ENCODE data around the gene ENO3.

ENO3 gene

DNA sequence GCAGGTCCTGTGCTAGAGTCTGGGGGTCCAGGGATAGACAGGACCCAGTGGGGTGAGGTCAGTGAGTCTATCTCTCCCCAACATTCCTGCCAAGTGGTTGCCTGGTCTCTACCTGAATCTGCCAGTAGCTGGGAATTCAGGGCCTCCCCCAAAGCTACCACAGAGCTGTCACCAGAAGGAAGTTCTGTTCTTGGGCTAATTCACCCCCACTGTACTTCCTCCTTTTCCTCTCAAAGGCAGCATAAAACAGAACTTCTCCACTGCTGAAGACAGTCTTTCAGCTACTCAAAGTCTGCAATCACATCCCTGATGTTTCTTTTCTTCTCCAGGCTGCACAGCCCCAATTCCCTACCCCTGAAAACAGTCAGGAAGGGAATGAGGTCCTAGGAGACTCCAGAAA is 27.8 kb downstream of the ENO3 start:
- no peak for DNase-seq

DNA sequence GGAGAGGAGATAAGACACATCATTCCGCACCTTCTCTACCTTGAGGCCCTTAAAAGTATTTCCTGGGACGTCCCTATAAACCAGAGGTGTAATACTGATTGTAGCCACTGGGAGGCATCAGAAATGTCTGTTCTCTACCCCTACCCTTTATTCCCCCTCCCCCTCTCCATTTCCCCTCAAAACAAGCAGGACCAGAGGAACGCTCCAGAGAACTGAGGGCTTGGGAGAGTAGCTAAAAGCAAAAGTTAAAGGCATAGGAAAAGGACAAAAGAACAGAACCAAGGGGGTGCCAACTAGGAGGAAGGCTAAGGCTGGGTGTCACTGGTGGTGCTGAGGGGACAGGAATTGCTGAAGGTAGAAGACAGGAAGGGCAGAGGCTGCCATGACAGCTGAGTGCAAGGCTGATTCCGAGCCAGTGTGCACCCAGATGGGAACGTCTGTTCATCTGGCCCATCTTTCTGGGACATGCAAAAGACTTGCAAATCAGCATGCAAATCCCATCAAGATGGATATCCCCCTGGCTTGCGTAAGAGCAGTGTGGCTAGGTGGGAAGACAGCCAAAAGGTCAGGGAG is 29.8 kb downstream of the ENO3 start:
- peak; percentile 48 for DNase-seq

DNA sequence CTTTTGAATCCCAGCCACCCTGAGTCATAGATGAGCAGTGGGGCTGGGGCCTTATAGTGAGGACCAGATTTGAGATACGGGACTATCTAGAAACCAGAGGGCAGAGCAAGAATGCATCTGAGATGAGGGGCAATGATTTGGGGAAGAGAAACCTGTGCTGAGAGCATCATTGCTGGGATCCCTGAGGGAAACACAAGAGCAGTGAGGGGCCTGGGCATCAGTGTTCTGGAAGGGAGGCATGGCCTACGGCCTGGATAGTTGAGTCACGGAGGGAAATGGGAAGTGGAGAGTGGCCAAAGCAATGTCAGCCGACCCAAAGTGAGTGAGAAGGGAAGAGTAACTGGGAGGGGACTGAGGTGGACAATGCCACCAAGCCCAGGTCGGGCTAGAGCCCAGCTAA is 31.4 kb downstream of the ENO3 start:
- no peak for DNase-seq

DNA sequence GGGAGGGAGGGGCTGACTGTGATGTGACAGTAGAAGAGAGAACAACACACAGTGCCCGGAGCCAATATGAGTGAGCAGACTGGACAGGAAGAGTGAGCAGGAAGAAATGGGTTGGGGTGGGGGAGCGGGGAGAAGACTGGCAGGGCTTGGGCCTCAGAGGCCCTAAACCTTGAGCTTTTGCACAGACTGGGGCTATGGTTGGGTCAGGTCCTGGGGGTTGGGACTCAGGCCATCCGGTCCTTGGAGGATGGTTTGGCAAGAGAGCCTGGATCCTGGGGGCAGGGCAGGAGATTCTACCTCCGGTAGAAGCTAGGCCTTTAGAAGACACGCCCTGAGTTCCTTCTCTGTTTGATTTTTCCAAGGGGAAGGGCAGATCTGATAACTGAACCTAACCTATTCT is 35.5 kb downstream of the ENO3 start:
- DNase-seq: no peak

DNA sequence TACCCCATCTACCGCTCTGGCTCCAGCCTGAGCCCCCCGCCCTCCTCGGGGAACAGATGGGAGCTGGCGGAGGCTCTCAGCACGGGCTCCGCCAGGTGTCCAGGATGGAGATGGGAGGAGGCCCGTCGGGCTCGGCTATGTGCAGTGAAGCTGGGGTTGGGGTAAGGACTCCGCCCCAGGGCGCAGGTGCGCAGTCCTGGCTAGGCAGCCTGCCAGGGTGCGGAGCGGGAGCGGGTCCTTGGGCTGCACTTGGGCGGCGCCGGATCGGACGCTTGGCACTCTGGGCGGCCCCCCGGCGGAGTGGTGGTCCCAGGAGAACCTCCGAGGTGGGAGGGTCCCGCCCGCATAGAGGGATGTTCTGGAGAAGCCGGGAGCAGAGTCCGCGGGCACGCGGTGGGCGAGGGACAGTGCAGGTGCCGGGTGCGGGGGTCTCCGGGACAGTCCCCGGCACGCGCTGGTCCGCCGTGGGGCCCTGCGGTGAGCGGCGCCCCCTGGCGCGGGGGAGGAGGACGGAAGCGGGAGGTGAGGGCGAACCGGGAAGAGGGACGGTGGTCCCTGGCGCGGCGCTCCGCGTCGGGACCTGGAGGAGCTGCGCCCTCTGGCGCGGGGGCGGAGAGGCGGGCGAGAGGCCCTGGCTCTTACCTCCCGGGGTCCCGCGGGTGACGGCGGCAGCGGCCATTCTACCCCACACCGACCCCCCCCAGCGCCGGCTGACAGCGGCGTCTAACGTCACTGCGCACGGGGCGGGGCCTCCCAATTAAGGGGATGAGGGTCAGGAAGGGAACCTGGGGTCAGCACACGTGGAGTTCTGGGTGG is 36.2 kb downstream of the ENO3 start, which contains the start of gene CAMTA2:
TSS of gene CAMTA2 (minus strand) at position 725 of the 816 bp plus-strand sequence. CDS start 1,453 bp downstream, outside the sequence.
- DNase-seq: peak; percentile 76

DNA sequence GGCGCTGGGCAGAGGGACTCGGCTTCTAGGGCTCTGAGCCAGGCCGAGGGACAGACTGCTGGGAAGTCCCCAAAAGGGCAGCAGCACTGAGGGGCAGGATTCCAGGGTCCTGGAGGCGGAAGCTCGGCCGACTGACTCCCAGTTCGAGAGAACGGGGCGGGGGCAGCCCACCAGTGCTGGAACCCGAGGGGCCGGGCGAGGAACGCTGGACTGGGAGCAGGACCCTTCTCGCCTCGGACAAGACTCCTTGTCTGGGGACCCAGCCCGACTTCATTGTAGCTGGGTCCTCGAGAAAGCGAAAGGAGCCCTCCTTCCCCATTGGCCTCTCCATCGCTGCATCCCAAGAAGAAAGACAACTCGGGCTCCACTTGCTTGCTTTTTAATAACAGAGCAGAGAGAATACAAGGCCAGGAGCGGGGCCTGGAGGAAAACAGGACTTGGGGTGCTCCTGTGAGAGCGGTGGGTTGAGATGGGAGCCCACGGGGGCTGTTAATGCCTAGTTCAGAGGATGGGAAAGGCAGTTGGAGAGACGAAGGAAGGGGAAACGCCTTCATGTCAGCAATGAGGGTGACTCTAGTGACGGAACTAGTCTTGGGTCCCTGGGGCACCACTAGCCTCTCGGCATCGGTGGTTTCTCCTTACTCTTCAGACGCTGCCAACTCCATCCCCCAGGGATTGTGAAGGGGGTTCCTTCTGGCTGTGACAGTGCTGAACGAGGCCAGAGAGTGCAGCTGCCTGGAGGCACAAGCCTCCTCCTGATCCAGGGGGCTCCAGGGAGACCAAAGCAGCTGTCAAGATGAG is 37.0 kb downstream of the ENO3 start:
- no peak for DNase-seq

DNA sequence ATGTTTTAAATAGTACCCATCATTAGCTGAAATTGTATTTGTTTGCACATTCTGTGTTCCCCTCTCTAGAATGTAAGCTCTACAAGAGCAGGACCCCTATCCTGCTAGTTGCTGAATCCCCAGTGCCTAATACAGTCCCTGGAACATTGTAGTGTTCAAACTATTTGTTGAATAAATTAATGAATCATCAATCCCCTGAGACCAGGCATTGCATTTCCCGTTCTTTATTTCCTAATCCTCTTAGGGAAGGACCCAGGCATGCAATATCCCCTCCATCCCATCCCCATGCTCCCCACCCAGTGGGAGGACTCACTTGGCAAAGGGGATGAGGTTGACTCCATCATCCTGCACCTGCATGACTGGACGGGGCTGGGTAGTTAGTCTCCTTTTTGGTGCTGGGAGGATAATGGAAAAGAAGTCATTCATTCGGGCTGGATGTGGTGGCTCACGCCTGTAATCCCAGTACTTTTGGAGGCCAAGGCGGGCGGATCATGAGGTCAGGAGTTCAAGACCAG is 43.2 kb downstream of the ENO3 start:
- DNase-seq: no peak

DNA sequence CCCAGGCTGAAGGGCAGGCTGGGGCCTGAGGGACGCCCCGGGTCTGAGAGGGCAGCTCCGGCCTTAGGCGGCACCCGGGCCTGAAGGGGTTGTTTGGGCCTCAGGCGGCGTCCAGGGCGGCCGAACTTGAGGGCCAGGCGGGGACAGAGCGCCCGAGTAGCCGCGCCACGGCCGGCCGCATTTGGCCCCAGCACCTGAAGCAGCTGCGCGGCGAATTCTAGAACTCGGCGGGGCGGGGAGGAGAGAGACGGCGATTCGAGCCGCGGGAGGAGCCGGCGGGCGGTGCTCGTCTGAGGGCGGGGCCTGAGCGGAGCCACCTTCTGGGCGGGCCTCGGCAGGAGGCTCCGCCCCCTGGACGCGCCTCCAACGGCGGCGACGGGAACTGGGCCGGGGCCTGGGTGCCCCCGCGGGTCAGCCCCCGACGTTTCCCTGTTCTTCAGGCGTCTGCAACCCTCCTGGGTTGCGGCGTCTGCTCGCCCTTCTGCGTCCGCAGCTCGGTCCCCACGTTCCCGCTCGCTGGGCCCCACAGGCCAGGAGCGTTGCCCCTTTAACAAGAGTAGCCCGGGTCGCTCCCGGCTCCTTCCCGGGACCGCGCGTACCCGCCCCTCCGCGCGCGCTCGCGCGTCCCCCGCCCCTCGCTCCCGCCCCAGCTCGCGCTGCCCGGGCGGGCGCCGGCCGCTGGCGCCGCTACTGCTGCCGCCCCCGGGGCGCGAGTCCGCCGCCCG is 46.5 kb downstream of the ENO3 start, which contains the start of the genes INCA1 and KIF1C:
TSS of gene INCA1 (minus strand) at position 221 of the 725 bp plus-strand sequence. CDS start 3,085 bp downstream, outside the sequence.
TSS of gene KIF1C (plus strand) at position 649 of the 725 bp plus-strand sequence. CDS start 2,297 bp downstream, outside the sequence.
- peak; percentile 83 for DNase-seq

DNA sequence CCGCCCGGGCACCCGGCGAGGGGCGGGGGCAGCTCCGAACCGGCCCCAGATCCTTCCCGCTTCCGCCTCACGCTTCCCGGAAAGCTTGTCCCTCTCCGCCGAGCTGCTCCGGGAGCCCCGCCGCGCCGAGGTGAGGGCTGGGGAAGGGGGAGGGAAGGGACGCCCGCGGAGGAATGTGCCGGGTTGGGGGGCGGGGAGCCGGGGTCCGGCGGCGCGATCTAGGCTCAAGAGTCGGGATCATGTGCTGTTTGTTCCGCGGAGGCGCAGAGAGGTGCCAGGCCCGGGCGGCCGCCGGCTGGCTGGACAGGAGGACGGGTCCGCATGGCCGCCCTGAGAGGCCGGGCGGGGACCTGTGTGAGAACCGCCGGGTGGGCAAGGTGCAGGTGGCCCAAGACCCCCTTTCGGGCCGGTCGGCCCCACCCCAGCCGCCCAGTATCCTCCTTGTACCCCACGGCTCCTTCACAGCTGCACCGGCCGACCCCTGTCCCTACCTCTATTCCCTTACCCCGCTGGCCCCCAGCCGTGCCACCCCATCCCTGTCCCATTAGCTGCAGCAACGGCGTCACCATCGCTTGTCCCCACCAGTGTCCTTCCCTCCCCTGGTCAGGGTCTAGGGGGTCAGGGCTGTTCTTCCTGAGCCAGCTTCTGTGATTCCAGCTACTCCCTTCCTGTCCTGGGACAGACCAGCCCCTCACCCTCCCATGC is 47.3 kb downstream of the ENO3 start:
- no peak for DNase-seq

DNA sequence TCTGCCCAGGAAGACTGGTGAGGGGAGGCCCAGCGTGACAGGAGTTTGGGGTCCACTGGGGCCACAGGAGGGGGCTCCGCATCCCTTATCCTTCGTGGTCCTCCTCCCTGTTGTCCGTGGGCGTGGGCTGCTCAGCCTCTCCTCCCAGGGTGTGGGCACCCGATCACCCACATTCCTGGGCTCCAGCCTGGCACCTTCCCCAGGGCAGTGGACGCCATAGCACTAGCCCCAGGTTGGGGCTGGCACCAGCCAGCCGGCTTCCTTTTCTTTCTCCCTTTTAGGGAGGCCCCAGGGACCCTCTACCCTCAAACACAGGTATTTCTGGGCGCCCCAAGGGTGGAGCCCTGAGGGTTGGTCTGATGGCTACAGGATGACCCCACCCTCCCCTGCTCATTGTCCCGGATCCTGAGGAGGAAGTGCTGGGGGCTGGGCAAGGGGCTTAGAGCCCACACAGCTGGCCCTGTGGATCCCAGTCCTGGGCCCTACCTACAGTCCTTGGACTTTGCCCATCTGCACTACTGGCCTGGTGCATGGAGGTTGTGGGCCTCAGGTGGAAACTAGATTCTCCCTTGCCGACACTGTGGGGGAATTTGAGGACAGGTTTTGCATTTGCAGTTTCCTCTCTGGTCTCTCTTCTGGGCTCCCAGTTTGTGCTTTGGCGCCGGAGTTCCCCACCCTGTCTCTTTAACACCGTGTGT is 48.0 kb downstream of the ENO3 start:
- DNase-seq: no peak

DNA sequence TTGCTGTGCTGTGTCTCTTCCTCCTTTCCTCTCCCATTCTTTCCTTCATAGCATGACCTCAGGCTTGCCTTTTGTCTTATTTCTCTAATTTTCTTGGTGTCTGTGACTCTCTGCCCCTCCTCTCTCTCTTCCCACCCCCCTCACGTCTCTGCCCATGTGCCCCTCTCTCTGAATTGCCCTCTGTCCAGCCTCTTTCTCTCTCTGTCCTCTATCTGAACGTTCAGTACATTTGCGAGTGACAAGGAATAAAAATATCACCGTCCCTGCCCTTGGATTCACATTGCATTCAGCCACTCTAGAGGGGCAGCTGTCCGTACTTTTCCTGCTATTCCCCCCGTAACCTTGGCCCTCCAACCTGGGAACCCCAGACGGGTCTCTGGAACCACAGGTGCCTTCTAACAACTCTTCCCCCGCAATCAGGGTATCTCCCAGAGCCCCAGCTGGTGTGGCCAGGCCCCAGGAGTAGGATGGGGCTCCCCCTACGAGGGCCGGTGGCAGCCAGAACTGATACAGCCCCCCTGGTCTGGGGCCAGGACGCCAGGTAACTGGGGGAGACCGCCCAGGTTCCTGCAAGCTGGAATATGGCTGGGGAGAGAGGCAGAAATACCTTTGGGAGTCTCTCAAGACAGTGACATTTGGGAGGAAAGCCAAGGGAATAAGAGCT is 48.6 kb downstream of the ENO3 start:
- no peak for DNase-seq

DNA sequence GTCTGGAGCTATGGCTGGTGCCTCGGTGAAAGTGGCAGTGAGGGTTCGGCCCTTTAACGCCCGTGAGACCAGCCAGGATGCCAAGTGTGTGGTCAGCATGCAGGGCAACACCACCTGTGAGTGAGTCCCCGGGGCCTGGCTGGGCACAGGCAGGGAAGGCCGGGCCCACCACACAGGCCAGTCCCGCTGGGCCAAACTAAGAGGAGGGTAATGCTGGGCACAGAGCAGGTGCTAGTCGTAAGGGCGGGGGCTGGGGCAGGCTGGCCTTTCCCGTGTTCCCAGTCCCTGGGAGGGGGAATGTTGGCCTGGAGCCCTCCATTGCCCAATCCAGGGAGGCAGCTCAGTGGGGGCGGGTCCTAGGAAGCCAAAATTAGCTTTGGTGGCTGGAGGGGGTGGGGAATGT is 49.3 kb downstream of the ENO3 start:
- DNase-seq: no peak

DNA sequence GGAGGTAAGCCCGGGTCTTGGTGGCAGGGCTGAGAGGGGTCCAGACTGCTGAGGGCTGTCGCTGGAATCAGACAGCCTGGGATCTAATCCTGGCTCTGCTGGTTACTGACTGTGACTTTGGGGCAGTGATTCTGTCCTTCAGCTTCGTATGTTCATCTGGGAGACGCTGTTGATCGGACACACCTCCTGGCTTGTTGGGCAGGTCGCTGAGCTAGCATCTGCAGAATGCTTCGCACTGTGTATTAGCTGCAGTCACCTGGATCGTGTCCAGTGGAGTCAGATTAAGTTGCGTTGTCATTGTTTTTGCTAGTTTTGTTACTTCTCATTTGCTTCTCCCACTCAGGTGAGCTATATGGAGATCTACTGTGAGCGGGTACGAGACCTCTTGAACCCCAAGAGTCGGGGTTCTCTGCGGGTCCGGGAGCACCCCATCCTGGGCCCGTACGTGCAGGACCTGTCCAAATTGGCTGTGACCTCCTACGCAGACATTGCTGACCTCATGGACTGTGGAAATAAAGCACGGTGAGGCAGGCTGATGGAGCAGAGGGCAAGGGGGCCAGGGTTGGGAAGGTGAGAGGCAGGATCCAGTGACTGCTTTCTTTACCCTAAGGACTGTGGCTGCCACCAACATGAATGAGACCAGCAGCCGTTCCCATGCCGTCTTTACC is 51.3 kb downstream of the ENO3 start:
- no peak for DNase-seq

DNA sequence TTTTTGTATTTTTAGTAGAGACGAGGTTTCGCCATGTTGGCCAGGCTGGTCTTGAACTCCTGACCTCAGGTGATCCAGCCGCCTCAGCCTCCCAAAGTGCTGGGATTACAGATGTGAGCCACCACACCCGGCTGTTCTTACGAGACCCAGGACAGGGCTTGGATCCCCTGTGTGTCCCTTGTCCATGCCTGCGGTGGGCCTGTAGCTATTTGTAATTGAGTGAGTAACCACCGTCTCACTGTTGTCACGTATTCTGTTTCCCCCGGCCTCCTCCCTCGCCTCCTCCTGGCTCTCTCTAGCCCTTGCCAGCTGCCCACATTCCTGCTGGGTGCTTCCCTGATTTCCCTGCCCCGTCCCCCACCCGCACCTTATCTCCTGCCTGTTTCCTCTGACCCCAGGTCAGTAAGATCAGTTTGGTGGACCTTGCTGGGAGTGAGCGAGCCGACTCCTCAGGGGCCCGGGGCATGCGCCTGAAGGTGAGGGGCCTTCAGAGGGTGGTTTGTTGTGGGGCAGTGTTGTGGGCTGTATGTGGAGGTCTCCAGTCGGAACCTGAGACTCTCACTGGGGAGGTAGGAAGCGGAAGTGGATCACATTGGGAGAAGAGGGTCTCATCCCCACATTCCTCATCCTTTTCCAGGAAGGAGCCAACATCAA is 52.4 kb downstream of the ENO3 start:
- no peak for DNase-seq

All from NCI-H748 treated with DMSO at 0.1 percent for 48 hours (cell line).